Peyer's patch (tissue), 4 donors: ENCODE results near the gene ID4.

ENCODE experiments used
- POLR2A ChIP-seq, 2 donors: fragments of 450-650 bp; IDR thresholded peaks; one replicate each; pipeline ENCODE4 v1.5.1; 2017; ENCODE audit warnings: antibody characterized with exemption in 2 of 2, mild to moderate bottlenecking in 2 of 2, moderate library complexity in 2 of 2
- TF ChIP-seq, protein P1 (sequence below), 6 experiments: fragments of 450-650 bp in 4 of 6; fragments of 200-600 bp in 2 of 6; sonication (generic) in 1 of 6; IDR thresholded peaks; one replicate each; pipeline ENCODE4 v1.5.1; 2017 to 2019; ENCODE audit warnings: antibody characterized with exemption in 6 of 6, mild to moderate bottlenecking in 3 of 6, moderate library complexity in 1 of 6

DNA sequence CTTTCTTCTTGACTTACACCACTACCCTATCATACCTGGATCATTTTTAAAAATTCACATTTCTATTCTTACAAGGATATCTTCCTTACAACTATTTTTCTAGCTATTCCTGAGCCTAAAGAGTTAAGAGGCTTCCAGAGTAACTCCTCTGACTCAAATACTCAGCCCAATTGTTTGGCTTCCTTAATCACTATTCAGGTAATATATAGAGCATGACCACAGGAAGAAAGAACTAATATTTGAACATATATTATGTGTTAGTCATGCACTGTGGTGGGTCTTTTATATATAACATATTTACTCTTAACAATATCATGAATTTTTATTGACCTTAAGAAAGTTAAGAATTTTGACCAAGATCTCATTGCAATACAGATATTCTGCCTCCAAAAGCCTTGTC is 42.0 kb upstream of the ID4 start:
- TF ChIP-seq, protein P1, sequence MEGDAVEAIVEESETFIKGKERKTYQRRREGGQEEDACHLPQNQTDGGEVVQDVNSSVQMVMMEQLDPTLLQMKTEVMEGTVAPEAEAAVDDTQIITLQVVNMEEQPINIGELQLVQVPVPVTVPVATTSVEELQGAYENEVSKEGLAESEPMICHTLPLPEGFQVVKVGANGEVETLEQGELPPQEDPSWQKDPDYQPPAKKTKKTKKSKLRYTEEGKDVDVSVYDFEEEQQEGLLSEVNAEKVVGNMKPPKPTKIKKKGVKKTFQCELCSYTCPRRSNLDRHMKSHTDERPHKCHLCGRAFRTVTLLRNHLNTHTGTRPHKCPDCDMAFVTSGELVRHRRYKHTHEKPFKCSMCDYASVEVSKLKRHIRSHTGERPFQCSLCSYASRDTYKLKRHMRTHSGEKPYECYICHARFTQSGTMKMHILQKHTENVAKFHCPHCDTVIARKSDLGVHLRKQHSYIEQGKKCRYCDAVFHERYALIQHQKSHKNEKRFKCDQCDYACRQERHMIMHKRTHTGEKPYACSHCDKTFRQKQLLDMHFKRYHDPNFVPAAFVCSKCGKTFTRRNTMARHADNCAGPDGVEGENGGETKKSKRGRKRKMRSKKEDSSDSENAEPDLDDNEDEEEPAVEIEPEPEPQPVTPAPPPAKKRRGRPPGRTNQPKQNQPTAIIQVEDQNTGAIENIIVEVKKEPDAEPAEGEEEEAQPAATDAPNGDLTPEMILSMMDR (IDR thresholded peaks at IDR 0.05), result no peak
- no peak for TF ChIP-seq POLR2A (IDR thresholded peaks at IDR 0.05)
